PC-3 (cell line): Measurements from ENCODE around the gene ERCC5. TPM values are rescaled to one million over a fixed set of nuclear protein-coding genes. Genes with fewer than 3 reads are reported as not detected.

Experiments used
- ATAC-seq: fragments of 200-7000 bp; cut with Tn5 transposase; 2 replicates; pipeline ENCODE4 v1.9.1; 2020; ENCODE audit warnings: mild to moderate bottlenecking, moderate library complexity
- BruUV-seq: library from RNA; stranded (reverse); fragments of 400-500 nt; replicated peaks from 2 replicates; lab custom pipeline; 2021; lab: Mats Ljungman, UMichigan
- CTCF ChIA-PET: fragments of 300-600 bp; sonication (Branson Sonifier 250); formaldehyde crosslinking; loops from one replicate; lab custom pipeline; 2022; ENCODE audit warnings: antibody characterized with exemption; lab: Charles Lee
- POLR2A ChIA-PET: fragments of 300-600 bp; sonication (Branson Sonifier 250); formaldehyde crosslinking; loops from one replicate; lab custom pipeline; 2022; ENCODE audit warnings: antibody characterized with exemption; ENCODE audit not compliant: unreplicated experiment; lab: Charles Lee
- DNase-seq: peaks from one replicate; pipeline ENCODE4 v3.0.0-alpha.2; 2015
- H2AFZ ChIP-seq: fragments of 300-600 bp; sonication (generic); 2 replicates; pipeline ENCODE4 v1.6.0; 2016; ENCODE audit warnings: antibody characterized with exemption, low read length
- H3F3A ChIP-seq: fragments of 300-600 bp; sonication (generic); one replicate; pipeline ENCODE4 v1.6.0; 2017; ENCODE audit warnings: antibody characterized with exemption, low read length, control low read depth, mild to moderate bottlenecking; ENCODE audit not compliant: unreplicated experiment
- H3K27ac ChIP-seq: fragments of 300-600 bp; sonication (generic); 2 replicates; pipeline ENCODE4 v1.5.1; 2016; ENCODE audit warnings: mild to moderate bottlenecking, low read length
- H3K27me3 ChIP-seq: fragments of 300-600 bp; sonication (generic); 2 replicates; pipeline ENCODE4 v1.6.1; 2016; ENCODE audit warnings: low read length, mixed read lengths
- H3K36me3 ChIP-seq: fragments of 300-600 bp; sonication (generic); 2 replicates; pipeline ENCODE4 v1.6.1; 2016; ENCODE audit warnings: low read depth, mixed run types, low read length, mixed read lengths
- H3K4me1 ChIP-seq: fragments of 300-600 bp; sonication (generic); 2 replicates; pipeline ENCODE4 v1.5.1; 2016; ENCODE audit warnings: low read length; ENCODE audit not compliant: insufficient read depth
- H3K4me2 ChIP-seq: fragments of 300-600 bp; sonication (generic); 2 replicates; pipeline ENCODE4 v1.6.0; 2016; ENCODE audit warnings: low read length
- H3K4me3 ChIP-seq: fragments of 300-600 bp; sonication (generic); 2 replicates; pipeline ENCODE4 v1.5.1; 2016; ENCODE audit warnings: mild to moderate bottlenecking, low read length, mixed read lengths
- H3K79me2 ChIP-seq: fragments of 300-600 bp; sonication (generic); 2 replicates; pipeline ENCODE4 v1.6.1; 2017; ENCODE audit warnings: low read length, mixed read lengths
- H3K9ac ChIP-seq: fragments of 300-600 bp; sonication (generic); 2 replicates; pipeline ENCODE4 v1.6.0; 2016; ENCODE audit warnings: mild to moderate bottlenecking, low read length
- H3K9me2 ChIP-seq: fragments of 300-600 bp; sonication (generic); replicated peaks from 2 replicates; pipeline ENCODE4 v1.6.1; 2016; ENCODE audit warnings: mixed run types, low read length, mixed read lengths
- H3K9me3 ChIP-seq: fragments of 300-600 bp; sonication (generic); 2 replicates; pipeline ENCODE4 v1.6.1; 2016; ENCODE audit warnings: low read length, mixed read lengths
- H4K20me1 ChIP-seq: fragments of 300-600 bp; sonication (generic); 2 replicates; pipeline ENCODE4 v1.6.1; 2016; ENCODE audit warnings: low read length, mixed read lengths
- CTCF ChIP-seq: fragments of 300-600 bp; sonication (generic); conservative IDR thresholded peaks from 2 replicates; pipeline ENCODE4 v1.5.1; 2017; ENCODE audit warnings: antibody characterized with exemption, low read depth, mild to moderate bottlenecking, low read length
- EZH2 ChIP-seq: fragments of 300-600 bp; sonication (generic); IDR thresholded peaks from one replicate; pipeline ENCODE4 v1.6.1; 2017; ENCODE audit warnings: antibody characterized with exemption, mild to moderate bottlenecking, low read length; ENCODE audit not compliant: unreplicated experiment
- EZH2phosphoT487 ChIP-seq: fragments of 300-600 bp; sonication (generic); IDR thresholded peaks from 2 replicates; pipeline ENCODE4 v1.6.1; 2018; ENCODE audit warnings: mild to moderate bottlenecking, antibody characterized with exemption, low read length, borderline replicate concordance
- intact Hi-C: fragments of 100-400 bp; cut with micrococcal nuclease; formaldehyde crosslinking; loops from 2 replicates; pipeline ENCODE4 v1.9.0; 2023
- total RNA-seq: library from RNA; depleted of rRNA; stranded (reverse); fragments of >200 nt; gene quantifications from 2 replicates; pipeline ENCODE4 v1.2.3, GENCODE V29; 2014

The ERCC5 gene
- total RNA-seq, 1 experiment from 2014 or later: 19.3 TPM

GRCh38 chr13:102897371-102898138, 51.7 kb downstream of the ERCC5 start:
- Histone ChIP-seq H3F3A (no peaks in the 10 kb centered on the region), H3K4me3 (no peak overlapping the region), H3K27me3 (no peaks in the 10 kb centered on the region), H2AFZ (no peak overlapping the region), H3K36me3 (no peaks in the 10 kb centered on the region), H4K20me1 (no peaks in the 10 kb centered on the region), H3K79me2 (no peaks in the 10 kb centered on the region), H3K9me3 (no peaks in the 10 kb centered on the region), H3K4me1 (no peaks in the 10 kb centered on the region), H3K4me2 (no peak overlapping the region), H3K9me2 (no peaks in the 10 kb centered on the region), H3K9ac (no peak overlapping the region), H3K27ac (no peak overlapping the region)
- intact Hi-C loops: no loop called here
- BruUV-seq: no TSS peak
- CTCF ChIA-PET: interaction anchor here (0.5 kb wide), 1 partner anchor 342 kb away, joined by 3 read pairs; no protein-coding TSS in a partner anchor
- DNase-seq (no peak), ATAC-seq (no peak)
- TF ChIP-seq CTCF: no peak
- no peak for TF ChIP-seq EZH2
- no peak for TF ChIP-seq EZH2phosphoT487
- POLR2A ChIA-PET: no interaction called here

- CTCF ChIA-PET: no interaction called here
- Histone ChIP-seq H3K4me1 (no peaks in the 10 kb centered on the region), H3F3A (no peaks in the 10 kb centered on the region), H3K4me3 (no peak overlapping the region), H3K4me2 (no peak overlapping the region), H2AFZ (no peak overlapping the region), H3K9me3 (no peaks in the 10 kb centered on the region), H4K20me1 (no peaks in the 10 kb centered on the region), H3K9ac (no peak overlapping the region), H3K36me3 (no peaks in the 10 kb centered on the region), H3K79me2 (no peaks in the 10 kb centered on the region), H3K27me3 (no peaks in the 10 kb centered on the region), H3K9me2 (no peaks in the 10 kb centered on the region), H3K27ac (no peak overlapping the region)
- ATAC-seq: no peak
- TF ChIP-seq EZH2: no peak
- no peak for TF ChIP-seq EZH2phosphoT487
- TF ChIP-seq CTCF: no peak
- DNase-seq: no peak
- BruUV-seq: no TSS peak
- intact Hi-C loops: no loop called here
- POLR2A ChIA-PET: no interaction called here
Measured at GRCh38 chr13:102900193-102900608, 54.4 kb downstream of the ERCC5 start.

GRCh38 chr13:102901056-102901455, 55.2 kb downstream of the ERCC5 start:
- DNase-seq (no peak), ATAC-seq (no peak)
- ChIA-PET POLR2A (no interaction called here), CTCF (no interaction called here)
- no peaks in the 10 kb centered on the region for H3K4me1 ChIP-seq
- intact Hi-C loops: no loop called here
- H3F3A ChIP-seq: no peaks in the 10 kb centered on the region
- H3K9me2 ChIP-seq: no peaks in the 10 kb centered on the region
- H3K4me2 ChIP-seq: no peak overlapping the region
- BruUV-seq: no TSS peak
- H3K9me3 ChIP-seq: no peaks in the 10 kb centered on the region
- no peak overlapping the region for H3K4me3 ChIP-seq
- H4K20me1 ChIP-seq: no peaks in the 10 kb centered on the region
- H3K36me3 ChIP-seq: no peaks in the 10 kb centered on the region
- no peak overlapping the region for H2AFZ ChIP-seq
- TF ChIP-seq CTCF (no peak), EZH2 (no peak)
- H3K9ac ChIP-seq: no peak overlapping the region
- H3K79me2 ChIP-seq: no peaks in the 10 kb centered on the region
- no peak overlapping the region for H3K27ac ChIP-seq
- H3K27me3 ChIP-seq: no peaks in the 10 kb centered on the region
